GM21381 (cell line): ENCODE measurements around the gene LDLRAD4.

ENCODE experiments used
- ATAC-seq: cut with Tn5 transposase; IDR thresholded peaks from one replicate; pipeline ENCODE4 v1.9.1; 2021; ENCODE audit warnings: mild to moderate bottlenecking, moderate library complexity; ENCODE audit not compliant: unreplicated experiment

The LDLRAD4 gene

DNA sequence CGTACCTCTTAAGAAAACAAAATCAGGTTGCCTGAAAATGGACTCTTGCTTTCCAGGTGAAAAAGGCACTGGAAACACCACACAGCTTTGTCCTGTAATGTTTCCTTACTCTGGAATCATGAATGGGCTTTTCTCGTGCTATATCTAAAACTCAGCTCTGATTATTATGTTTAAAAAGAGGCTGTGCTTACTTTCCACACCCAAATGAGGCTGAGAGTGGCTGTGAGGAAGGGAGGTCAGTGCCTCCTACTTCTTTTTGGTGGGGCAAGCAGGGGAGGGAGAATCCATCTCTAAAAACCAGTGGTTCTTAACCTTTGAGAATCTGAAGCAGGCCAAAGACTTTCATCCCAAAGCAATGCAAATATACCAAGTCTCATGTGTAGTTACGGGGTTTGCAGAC, 359.2 kb downstream of the LDLRAD4 start:
- ATAC-seq = peak; percentile 3

DNA sequence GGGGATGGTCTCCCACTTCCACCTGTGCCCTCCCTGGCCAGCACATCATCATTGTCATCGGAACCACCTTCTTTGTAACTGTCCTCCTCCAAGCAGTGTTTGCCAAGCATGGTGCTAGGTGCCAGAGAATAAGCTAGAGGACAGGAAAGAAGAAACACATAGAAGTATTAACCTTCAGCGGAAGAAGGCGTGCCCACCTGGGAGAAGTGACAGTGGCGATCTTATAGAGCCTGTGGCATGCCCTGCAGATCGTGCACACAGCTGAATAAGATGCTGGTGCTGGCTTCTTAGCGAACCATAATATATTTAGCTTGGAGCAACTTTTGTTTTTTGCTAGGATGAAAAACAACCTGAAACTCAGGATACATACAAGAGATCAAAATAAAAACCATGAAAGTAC, 359.8 kb downstream of the LDLRAD4 start:
- ATAC-seq = no peak

DNA sequence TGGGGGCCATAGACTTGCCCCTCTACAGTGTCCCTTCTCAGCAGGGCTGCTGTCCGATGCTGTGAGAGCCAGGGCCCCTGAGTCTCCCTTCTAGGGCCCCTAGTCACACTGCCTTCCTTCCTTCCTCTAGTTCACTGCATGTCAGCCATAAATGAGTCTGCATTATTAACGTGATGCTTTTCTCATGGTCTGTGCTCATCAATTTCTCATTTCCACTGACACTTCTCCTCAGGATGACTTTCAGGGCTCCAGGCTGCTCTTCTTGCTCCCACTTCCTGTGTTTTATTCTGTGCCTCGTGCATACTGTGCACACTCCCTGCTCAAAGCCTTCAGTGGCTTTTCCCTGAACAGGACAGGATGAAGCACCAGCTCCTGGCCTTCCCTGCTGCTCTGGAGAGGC, 361.3 kb downstream of the LDLRAD4 start:
- no peak for ATAC-seq

DNA sequence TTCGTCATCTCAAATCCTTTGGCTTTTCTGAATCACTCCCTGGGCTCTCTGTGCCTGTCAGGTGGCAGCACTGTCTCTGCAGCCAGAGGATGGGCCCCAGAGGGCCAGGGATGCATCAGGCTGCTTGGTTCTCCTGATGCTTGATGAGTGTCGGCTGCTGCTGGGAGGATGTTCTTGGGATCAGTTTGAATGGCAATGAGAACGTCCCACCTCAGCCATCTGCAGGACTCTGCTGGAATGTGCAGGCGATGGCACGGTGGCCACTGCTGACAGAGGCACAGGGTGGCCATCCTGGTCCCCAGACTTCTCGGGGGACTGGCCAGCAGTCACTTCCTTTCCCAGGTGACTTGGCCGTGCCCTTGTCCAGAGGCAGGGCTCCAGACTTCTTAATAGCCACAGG, 361.8 kb downstream of the LDLRAD4 start:
- no peak for ATAC-seq

DNA sequence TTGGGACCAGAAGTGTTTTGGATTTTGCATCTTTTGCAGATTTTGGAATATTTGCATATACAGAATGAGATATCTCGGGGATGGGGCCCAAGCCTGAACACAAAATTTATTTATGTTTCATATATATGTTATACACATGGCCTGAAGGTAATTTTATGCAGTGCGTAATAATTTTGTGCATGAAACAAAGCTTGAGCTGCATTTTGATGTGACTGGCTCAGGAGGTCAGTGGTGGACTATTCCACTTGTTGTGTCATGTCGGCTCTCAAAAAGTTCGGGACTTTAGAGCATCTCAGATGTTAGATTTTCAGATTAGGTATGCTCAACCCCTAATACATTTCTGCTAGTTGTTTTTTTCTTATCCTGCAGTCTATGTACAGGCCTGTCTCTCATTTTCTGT, 362.4 kb downstream of the LDLRAD4 start:
- ATAC-seq = no peak

DNA sequence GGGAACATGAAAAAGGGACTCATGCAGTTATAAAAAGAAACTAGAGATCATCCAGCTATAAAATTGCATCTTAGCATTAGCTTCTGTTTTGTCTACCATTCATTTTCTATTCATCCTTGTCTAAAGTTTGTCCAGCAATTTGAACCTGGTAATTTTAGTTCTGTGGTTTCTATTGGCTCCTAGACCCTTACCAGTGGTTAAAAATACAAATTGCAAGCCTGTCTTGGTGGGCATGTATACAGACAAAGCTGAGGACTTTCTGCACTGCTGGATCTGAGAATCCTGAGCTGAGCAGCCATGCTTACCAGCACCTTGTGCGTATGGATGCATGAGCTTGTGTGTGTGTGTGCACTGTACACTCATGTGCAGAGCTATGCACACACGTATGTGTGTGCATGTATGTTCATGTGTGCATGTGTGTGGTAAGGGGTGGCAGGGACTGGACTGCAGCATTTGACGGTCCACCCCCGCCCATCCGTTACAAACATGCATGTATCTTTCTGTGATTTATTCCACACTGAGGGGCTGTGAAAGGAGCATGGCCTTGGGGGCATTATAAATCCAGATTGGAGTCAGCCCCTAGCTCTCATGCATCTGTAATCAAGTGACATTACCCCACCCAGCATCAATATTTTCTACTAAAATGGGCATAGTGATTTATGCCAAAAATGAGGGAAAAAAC, 363.1 kb downstream of the LDLRAD4 start:
- ATAC-seq = no peak

DNA sequence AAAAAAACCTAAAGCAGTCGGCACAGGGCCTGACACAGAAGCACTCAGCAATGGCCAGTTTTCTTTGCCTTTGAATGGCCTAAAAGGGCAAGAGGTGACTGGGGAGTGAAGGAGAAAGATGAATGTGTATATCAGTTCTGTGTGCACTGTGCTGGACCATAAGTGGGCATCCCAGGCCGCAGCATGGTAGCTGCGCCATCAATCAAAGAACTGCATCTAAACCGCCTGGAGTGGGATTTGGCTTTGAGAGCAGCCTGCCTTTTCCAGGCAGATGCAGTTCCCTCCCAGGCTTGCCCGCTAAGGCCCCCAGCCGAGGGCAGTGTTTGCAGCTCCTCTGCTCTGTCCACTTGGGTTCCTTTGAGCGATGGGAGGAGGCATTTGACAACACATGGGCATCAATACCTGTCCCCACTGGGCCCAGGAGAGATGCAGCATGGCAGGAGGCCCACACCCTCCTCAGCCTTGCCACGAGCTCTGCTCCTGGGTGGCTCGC, 363.7 kb downstream of the LDLRAD4 start:
- no peak for ATAC-seq

DNA sequence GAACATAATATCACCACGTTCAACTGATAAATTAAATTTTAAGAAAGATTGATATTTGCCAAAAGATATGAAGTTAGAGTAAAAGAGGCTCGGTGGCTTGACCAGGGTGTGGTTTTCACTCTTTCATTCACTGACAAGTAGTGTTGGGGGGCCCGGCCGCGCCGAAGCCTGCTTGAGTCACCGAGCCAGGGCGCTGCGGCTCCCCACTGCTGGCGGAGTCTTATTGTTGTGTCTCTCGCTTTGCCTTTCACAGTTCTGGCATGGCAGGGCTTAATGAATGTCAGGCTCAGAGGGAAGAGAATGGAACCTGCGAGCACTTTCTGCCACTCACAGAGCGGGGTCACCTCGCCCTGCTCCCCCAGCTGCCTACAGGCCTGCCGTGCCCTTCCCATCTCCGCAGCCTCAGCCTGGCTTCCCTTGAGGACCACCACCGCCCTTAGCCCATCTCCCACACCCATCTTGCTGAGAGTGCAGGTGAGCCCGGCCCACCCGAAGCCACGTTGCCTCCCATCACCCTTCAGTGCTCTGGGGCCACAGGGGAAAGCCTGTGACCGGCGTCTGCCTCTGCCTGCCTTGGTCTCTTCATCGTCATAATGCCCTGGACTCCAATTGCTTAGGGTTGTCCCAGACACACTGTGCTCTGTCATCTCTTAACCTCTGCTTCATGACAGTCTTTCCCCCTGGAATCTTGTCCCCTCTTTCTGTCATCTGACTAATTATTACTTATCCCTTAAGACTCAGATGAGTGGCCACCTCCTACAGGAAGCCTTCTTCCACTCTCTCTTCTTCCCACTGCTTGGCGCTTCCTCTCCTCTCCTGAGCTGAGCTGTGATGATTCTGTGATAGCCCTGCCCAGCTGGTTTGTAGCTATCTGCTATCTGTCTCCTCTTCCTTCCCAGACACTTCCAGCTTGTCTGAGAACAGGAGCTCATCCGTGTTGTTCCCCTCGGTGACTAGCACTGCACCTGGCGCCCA, 365.3 kb downstream of the LDLRAD4 start:
- no peak for ATAC-seq

DNA sequence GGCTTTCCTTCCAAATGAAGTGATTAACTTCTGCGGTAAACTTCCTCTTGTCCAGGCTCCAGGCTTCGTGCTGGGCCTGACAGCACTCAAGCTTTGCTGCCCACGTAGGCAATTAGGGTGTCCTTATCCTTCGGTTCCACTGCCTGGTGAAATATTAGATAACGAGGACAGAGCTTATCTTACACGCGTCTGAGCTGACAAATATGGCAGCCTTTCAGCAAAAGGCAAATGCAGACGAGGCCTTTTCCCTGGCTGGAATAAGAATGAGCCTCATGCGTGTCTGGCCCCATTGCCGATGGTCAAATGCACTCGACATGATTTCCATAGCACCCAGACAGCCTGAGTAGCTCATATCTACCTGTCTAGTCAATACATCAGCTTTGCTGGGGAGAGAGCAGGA, 366.3 kb downstream of the LDLRAD4 start:
- no peak for ATAC-seq

DNA sequence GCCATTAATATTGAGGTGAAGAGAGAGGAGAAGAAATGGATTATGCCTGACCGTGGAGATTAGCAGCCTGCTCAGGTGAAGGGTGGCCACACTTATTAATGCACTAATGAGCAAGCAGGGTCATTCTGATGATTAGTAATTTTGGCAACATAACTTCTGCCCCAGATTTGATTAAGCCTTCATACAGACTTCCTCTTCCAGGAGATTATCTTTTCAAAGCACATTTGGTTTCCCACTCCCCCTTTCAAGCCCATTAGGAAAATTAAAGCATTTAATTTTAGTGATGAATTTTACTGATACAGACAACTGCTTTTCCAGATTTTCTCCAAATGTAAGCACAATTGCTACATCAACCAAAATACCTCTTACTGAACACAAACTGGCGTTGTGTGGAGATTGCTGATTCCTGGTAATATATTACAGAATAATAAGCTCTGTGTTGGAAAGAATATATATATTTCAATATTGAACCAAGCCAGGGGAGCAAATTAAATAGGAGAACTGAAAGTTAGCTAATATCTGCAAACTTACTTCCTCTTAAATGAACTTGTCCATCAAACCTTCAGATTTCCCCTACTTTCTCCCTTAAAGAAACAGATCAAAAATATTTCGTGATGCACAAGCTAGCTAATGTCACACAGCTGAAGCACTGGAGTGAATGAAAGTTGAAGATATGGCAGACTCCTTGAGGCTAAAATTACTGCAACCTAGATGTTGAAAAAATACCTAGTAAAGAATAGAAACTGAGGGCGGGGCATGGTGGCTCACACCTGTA, 367.0 kb downstream of the LDLRAD4 start:
- no peak for ATAC-seq

DNA sequence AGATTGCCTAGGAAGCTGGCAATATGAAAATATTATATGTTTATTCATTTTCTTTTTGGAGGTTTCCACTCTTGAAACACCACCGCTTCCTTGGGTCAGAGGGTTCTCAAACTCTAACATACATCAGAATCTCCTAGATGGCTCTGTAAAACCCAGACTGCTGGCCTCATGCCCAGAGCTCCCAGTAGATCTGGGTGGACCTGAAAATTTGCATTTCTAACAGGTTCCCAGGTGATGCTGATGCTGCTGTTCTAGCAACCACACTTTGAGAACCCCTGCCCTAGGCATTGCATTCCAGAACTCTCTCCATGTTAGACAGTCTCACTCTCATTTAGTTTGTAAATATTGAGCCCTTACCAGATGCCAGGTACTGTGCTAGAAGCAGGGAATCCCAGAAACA, 368.4 kb downstream of the LDLRAD4 start:
- ATAC-seq = no peak

DNA sequence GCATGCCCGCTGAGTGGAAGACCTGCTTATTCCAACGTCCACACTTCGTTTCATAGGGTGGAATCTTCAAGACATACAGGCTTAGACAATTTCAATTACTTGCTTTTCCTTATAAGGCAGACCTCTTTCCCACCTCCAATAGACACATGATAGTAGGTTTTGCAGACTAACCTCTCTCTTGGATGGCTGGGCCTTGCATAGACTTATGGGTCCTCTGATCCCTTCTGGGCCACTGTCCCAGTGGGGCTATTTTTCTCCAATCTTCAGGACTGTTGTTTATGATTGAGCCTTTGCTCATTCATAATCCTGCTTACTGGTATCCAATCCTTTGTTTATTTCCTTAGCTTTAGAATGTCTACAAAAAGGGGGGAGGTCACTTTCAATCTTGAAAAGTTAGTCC, 368.9 kb downstream of the LDLRAD4 start:
- no peak for ATAC-seq

DNA sequence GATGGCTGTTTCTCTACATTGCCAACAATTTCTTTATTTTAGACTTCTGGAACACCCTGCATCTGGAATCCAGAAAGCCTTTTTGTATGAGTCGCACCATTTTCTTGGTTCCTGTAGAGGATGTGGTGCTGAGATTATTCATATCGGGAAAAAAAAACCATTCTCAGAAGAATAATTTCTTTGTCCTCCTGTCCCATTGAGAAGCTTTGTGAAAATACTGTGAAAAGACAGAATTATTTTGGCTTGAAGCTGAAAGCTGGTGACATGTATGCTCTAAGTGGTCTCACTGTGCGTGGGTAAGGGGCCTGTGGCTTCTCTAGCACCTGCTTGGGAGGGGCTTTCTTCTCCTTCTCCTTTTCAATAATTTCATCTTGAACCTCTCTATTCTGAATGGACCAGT, 369.4 kb downstream of the LDLRAD4 start:
- ATAC-seq = no peak

DNA sequence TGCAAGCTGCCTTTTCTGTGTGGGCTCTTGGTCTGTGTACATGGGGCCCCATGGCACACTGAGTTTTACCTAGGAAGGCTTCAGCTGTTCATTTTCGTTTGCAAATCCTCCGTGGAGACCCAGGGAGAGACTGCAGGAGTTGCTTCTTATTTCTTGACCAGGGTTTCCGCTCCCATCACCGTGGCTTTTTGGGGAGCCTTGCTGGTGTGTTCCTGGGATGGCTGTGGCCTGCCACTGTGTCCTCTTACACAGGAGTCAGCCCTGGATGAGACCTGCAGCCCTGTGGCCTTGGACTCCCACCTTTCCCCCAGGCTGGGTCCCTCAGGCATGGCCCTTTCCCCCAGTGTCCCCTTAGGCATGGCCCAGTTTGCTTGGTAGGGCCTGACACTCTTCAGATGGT, 370.8 kb downstream of the LDLRAD4 start:
- ATAC-seq = no peak

DNA sequence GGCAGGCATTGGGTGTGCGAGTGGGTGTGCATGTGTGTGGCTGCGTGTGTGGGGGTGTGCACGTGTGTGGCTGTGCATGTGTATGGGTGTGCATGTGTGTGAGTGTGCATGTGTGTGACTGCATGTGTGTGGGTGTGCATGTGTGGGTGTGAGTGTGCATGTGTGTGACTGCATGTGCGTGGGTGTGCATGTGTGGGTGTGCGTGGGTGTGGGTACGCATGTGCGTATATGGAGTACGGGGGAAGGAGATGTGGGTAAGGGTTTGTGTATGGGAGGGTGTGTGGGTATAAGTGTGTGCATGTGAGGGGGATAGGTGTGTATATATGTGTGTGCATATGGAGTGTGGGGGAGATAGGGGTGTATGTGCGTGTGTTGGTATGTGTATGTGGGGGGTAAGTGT, 371.4 kb downstream of the LDLRAD4 start:
- ATAC-seq = no peak

DNA sequence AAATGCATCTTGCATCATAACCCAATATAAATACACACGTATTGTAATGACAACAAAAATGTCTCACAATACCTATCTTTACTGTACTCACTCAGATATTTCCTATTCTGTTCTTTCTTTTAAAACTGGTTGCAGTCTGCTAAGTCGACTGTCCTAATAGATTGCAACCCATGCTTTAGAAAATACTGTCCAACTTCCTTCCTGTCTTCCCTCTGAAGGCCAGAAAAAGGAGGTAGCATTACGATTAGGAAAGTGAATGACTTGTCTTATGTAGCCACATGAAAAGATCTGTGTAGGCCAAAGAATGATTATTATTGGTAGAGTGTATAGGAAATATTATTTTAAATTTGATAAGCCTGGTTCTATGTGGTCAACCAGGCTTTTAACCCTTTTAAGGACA, 373.7 kb downstream of the LDLRAD4 start:
- ATAC-seq = no peak

DNA sequence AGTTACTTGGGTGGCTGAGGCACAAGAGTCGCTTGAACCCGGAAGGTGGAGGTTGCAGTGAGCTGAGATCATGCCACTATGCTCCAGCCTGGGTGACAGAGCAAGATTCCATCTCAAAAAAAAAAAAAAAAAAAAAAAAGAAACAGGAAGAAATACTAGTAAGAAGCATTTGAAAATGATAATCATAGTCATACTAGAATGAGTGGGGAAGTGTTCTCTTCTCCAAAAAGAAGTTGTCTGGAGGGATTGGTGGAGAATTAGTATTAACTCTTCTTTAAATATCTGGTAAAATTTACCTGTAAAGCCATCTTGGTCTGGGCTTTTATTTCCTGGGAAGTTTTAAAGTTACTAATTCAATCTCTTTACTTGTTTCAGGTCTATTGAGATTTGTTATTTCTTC, 376.0 kb downstream of the LDLRAD4 start:
- no peak for ATAC-seq

DNA sequence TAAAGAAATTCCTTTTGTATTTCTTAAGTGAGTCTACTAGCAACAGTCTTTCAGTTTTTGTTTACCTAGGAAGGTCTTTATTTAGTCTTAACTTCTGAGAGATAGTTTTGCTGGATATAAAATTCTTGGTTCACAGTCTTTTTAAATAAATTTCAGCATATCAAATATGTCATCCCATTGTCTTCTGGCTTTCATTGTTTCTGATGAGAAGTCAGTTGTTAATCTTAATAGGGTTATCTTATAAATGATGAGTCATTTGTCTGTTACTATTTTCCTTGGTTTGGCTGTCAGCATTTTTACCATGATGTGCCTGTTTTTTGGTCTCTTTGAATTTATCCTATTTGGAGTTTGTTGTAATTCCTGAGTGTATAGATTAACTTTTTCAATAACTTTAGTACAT, 378.5 kb downstream of the LDLRAD4 start:
- ATAC-seq = no peak

DNA sequence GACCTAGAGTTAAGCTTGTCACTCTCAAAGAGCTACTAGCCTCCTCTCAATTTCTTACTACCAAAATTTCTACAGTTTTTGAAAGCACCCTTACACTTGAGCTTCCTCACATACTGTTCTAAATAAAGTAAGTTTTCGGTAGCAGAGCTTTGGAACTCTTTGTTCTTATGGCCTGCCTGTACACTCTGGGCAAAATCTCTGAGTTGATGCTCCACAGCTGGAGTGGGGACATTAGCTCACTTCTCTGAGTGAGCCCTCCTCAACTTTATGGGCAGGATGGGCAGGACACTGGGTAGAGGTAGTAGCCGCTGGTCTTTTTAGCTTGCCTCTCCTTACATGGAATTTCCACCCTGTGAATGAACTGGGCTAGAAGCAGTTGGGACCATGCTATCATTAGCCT, 380.0 kb downstream of the LDLRAD4 start:
- no peak for ATAC-seq

DNA sequence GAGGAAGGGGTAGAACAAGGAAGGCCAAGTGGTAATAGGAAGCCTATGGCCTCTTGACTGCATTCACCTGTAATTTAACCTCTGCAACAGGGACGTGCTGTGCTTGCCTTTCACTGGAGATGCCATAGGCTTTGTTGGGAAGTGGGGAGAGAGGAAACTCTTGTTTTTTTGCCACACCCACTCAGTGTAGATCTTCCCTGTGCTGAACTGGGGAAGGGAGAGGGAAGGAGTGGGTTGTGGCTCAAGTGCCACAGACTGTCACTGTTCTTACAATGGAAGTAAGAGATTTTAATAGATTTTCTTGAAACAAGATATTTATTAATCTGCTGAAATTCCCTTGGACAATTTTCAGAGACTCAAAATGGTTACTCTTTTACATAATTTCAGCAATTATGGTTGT, 380.5 kb downstream of the LDLRAD4 start:
- ATAC-seq = no peak

DNA sequence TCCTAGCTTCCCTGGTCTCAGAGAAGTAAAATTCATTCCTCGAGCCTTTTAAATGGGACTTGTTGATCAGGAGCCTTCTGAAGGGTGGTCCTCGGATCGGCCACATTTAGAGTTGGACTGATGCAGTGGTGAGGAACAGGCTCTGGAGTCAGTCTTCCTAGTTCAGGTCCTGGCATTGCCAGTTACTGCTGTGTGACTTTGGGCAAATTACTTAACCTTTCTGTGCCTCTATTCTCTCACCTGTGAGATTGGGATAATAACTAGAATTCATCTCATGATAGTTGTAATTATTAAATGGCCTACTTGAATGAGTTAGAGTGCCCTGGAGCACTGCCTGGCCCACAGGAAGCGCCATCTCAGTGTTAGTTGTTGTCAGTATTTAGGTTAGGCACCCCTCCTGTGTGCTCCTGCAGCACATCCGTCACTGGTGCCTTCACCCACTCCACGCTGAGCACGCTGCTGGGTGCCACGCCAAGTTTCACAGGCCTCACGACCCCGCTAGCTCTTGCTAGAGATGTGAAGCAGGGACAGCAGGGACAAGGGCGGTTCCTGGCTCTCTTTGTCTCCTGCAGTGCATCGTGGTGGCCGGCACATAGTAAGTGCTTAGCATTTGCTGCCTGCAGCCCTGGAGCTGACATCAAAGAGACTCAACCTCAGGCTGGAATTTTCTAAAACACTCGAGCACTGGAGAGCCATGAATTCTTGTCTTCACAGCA, 384.9 kb downstream of the LDLRAD4 start:
- ATAC-seq = no peak
